PFSK-1 (cell line): ENCODE data around the gene STK39.

ENCODE experiments used
- FOXP2 ChIP-seq: optimal IDR thresholded peaks from 2 replicates; pipeline ENCODE3; 2011; ENCODE audit warnings: borderline replicate concordance, control low read depth, inconsistent platforms; ENCODE audit not compliant: insufficient read depth; ENCODE audit errors: extremely low read length, extremely low read depth
- POLR2AphosphoS5 ChIP-seq: IDR thresholded peaks from 2 replicates; pipeline ENCODE4 v1.6.1; 2012; ENCODE audit warnings: low read depth, mild to moderate bottlenecking, control low read depth, low read length, moderate library complexity
- SIN3A ChIP-seq: IDR thresholded peaks from 2 replicates; pipeline ENCODE4 v1.6.1; 2012; ENCODE audit warnings: mild to moderate bottlenecking, low read length, moderate library complexity, borderline replicate concordance; ENCODE audit not compliant: insufficient read depth
- TAF1 ChIP-seq: IDR thresholded peaks from 2 replicates; pipeline ENCODE4 v1.6.1; 2012; ENCODE audit warnings: low read length, control low read depth, borderline replicate concordance; ENCODE audit not compliant: insufficient read depth
- TF ChIP-seq, protein P1 (sequence below), 2 experiments: IDR thresholded peaks; 2 replicates each; pipeline versions ENCODE4 v1.6.1 to v1.8.0; 2011 to 2012; ENCODE audit warnings: low read depth in 2 of 2, low read length in 2 of 2, control low read depth in 1 of 2, inconsistent platforms in 1 of 2, mild to moderate bottlenecking in 1 of 2, moderate library complexity in 1 of 2; ENCODE audit not compliant: insufficient read depth in 1 of 2

DNA sequence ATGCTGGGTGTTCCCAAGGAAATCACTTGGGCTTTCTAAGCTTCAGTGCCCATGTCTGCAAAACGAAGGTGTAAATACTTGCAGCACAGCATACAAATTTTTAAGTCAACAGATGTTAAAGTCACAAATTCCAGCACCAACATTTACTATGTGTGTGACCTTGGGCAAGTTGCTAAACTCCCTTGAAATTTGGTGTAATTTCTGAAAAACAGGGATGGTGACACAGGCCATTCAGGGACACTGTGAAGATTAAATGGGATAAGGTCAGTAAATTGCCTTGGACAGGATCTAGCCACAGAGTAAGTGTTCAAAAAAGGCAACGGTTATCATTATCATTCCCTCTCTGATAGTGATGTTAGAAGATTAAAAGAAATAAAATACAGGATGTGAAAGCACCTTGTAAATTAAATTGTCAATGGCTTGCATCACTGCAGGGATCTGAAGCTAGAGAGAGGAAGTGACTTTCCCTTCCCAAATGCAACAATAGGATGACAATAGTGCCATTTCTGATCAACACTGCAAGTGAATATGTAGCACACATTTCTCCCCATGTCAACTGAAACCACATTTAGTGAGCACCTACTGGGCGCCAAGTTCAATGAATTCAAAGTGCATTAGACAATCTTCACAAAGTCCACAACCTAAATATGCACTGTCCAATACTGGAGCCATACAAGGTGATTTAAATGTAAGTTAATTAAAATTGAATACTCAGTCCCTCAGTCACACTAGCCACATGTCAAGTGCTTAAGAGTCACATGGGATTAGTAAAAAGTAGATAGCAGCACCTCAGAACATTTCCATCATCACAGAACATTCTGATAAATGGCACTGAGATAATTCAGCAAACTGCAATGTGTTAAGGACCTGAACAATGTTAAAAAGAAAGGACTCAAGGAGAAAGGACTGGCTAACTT, 81.2 kb downstream of the STK39 start:
- TF ChIP-seq TAF1 (no peak), SIN3A (no peak), POLR2AphosphoS5 (no peak), FOXP2 (no peak)
- TF ChIP-seq, protein P1, sequence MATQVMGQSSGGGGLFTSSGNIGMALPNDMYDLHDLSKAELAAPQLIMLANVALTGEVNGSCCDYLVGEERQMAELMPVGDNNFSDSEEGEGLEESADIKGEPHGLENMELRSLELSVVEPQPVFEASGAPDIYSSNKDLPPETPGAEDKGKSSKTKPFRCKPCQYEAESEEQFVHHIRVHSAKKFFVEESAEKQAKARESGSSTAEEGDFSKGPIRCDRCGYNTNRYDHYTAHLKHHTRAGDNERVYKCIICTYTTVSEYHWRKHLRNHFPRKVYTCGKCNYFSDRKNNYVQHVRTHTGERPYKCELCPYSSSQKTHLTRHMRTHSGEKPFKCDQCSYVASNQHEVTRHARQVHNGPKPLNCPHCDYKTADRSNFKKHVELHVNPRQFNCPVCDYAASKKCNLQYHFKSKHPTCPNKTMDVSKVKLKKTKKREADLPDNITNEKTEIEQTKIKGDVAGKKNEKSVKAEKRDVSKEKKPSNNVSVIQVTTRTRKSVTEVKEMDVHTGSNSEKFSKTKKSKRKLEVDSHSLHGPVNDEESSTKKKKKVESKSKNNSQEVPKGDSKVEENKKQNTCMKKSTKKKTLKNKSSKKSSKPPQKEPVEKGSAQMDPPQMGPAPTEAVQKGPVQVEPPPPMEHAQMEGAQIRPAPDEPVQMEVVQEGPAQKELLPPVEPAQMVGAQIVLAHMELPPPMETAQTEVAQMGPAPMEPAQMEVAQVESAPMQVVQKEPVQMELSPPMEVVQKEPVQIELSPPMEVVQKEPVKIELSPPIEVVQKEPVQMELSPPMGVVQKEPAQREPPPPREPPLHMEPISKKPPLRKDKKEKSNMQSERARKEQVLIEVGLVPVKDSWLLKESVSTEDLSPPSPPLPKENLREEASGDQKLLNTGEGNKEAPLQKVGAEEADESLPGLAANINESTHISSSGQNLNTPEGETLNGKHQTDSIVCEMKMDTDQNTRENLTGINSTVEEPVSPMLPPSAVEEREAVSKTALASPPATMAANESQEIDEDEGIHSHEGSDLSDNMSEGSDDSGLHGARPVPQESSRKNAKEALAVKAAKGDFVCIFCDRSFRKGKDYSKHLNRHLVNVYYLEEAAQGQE (IDR thresholded peaks at IDR 0.05; ENCODE audit: insufficient read depth in 1 of 2, low read depth in 2 of 2, low read length in 2 of 2): no peak
